Measurements from ENCODE around the gene PADI4.
A peak's percentile ranks its signal among the peaks of the same experiment; 100 is the strongest.

The PADI4 gene

DNA sequence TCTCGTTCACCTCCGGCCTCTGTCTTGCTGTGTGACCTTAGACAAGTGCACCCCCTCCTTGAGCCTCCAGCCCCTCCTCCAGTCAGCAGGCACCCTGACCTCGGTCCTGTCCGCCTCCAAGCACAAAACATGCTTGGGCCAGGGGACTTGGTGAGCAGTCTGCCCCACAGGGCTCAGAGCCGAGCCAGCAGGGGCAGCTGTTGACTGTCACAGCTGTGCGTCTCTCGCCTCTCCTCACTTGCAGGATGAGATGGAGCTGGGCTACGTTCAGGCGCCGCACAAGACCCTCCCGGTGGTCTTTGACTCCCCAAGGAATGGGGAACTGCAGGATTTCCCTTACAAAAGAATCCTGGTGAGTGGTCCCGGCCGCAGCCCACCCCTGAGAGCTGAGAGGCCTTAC, 34.9 kb upstream of the PADI4 start:
- H3K4me1 ChIP-seq (ENCODE audit: low read length), result no peaks in the 10 kb centered on the region
- TF ChIP-seq, protein P1, sequence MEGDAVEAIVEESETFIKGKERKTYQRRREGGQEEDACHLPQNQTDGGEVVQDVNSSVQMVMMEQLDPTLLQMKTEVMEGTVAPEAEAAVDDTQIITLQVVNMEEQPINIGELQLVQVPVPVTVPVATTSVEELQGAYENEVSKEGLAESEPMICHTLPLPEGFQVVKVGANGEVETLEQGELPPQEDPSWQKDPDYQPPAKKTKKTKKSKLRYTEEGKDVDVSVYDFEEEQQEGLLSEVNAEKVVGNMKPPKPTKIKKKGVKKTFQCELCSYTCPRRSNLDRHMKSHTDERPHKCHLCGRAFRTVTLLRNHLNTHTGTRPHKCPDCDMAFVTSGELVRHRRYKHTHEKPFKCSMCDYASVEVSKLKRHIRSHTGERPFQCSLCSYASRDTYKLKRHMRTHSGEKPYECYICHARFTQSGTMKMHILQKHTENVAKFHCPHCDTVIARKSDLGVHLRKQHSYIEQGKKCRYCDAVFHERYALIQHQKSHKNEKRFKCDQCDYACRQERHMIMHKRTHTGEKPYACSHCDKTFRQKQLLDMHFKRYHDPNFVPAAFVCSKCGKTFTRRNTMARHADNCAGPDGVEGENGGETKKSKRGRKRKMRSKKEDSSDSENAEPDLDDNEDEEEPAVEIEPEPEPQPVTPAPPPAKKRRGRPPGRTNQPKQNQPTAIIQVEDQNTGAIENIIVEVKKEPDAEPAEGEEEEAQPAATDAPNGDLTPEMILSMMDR (IDR thresholded peaks at IDR 0.05; ENCODE audit: low read depth, low read length), result no peak
- TF ChIP-seq EZH2phosphoT487 (IDR thresholded peaks at IDR 0.05; ENCODE audit: low read depth), result no peak
- H4K20me1 ChIP-seq (ENCODE audit: insufficient read depth, low read length), result no peaks in the 10 kb centered on the region
- no peak overlapping the region for H3K4me3 ChIP-seq (ENCODE audit: low read length)
- no peak overlapping the region for H3K4me2 ChIP-seq (ENCODE audit: low read length)
- H3K79me2 ChIP-seq (ENCODE audit: low read length), result no peaks in the 10 kb centered on the region
- H3K9me3 ChIP-seq (ENCODE audit: insufficient read depth, low read length), result no peaks in the 10 kb centered on the region
- no peak overlapping the region for H3K27ac ChIP-seq (ENCODE audit: low read length)
- no peaks in the 10 kb centered on the region for H3K36me3 ChIP-seq (replicated peaks; ENCODE audit: low read depth, low read length)
- H3K9ac ChIP-seq (ENCODE audit: low read length), result no peak overlapping the region
- H3K27me3 ChIP-seq (ENCODE audit: low read depth, low read length), result no peaks in the 10 kb centered on the region
- H2AFZ ChIP-seq (ENCODE audit: low read depth, low read length), result no peak overlapping the region

DNA sequence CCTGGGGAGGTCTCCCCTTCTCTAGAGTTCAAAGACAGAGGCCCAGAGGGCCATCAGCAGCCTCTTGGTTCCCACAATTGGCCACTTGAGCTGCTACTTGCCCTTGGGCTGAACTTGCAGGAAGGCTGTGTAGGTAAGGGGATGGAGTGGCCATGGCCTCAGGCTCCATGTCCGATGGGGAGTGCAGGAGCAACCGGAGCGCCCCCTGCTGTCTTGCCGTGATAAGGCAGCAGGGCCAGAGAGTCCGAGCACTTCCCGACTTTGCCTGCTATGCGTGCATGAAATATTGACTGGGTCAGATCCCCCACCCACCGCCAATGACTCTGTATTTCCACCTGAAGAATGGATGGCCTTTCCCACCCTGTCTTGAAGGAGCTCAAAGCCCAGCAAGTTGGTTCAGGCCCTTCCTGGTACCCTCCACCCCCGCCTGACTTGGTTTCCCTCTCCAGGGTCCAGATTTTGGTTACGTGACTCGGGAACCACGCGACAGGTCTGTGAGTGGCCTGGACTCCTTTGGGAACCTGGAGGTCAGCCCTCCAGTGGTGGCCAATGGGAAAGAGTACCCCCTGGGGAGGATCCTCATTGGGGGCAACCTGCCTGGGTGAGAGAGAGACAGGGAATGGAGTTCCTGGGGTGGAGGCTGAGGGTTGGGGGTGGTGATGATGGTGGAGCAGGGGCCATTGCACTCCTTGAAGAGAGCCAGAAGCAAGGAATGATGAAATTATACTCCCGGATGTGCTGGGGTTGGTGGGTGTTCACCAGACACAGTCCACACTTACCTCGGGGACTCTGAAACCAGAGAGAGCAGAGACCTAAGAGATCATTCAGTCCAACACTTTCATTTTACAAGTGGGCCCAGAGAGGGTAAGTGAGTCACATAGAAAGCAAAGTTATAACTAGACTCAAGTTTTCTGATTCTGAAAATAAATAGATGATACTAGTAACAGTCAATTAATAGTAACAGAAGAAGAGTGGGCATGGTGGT, 33.5 kb upstream of the PADI4 start:
- Histone ChIP-seq H3K27ac (ENCODE audit: low read length) (no peak overlapping the region), H3K4me1 (ENCODE audit: low read length) (no peaks in the 10 kb centered on the region), H3K9ac (ENCODE audit: low read length) (no peak overlapping the region), H3K79me2 (ENCODE audit: low read length) (no peaks in the 10 kb centered on the region), H3K4me2 (ENCODE audit: low read length) (no peak overlapping the region), H2AFZ (ENCODE audit: low read depth, low read length) (no peak overlapping the region; the same call in 1 of the 2 replicates), H3K9me3 (ENCODE audit: insufficient read depth, low read length) (no peaks in the 10 kb centered on the region), H4K20me1 (ENCODE audit: insufficient read depth, low read length) (no peaks in the 10 kb centered on the region), H3K27me3 (ENCODE audit: low read depth, low read length) (no peaks in the 10 kb centered on the region), H3K36me3 (replicated peaks; ENCODE audit: low read depth, low read length) (no peaks in the 10 kb centered on the region), H3K4me3 (ENCODE audit: low read length) (no peak overlapping the region)
- TF ChIP-seq, protein P1 (IDR thresholded peaks at IDR 0.05; ENCODE audit: low read depth, low read length), result peak; percentile 66
- no peak for TF ChIP-seq EZH2phosphoT487 (IDR thresholded peaks at IDR 0.05; ENCODE audit: low read depth)

DNA sequence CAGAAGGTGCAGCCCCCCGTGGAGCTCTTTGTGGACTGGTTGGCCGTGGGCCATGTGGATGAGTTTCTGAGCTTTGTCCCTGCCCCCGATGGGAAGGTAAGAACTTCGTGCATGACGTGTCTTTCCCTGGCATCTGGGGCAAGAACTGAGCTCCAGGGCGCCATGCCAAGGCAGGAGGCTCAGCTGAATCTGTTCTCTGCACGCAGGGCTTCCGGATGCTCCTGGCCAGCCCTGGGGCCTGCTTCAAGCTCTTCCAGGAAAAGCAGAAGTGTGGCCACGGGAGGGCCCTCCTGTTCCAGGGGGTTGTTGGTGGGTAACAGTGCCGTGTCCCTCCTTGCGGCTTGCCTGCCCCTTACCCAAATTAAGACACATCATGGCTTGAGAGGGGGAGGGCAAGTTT, 31.4 kb upstream of the PADI4 start:
- no peaks in the 10 kb centered on the region for H3K36me3 ChIP-seq (replicated peaks; ENCODE audit: low read depth, low read length)
- no peaks in the 10 kb centered on the region for H3K9me3 ChIP-seq (ENCODE audit: insufficient read depth, low read length)
- H4K20me1 ChIP-seq (ENCODE audit: insufficient read depth, low read length), result no peaks in the 10 kb centered on the region
- TF ChIP-seq, protein P1 (IDR thresholded peaks at IDR 0.05; ENCODE audit: low read depth, low read length), result no peak
- no peak for TF ChIP-seq EZH2phosphoT487 (IDR thresholded peaks at IDR 0.05; ENCODE audit: low read depth)
- no peak overlapping the region for H3K9ac ChIP-seq (ENCODE audit: low read length)
- no peak overlapping the region for H3K4me3 ChIP-seq (ENCODE audit: low read length)
- no peaks in the 10 kb centered on the region for H3K79me2 ChIP-seq (ENCODE audit: low read length)
- H3K4me2 ChIP-seq (ENCODE audit: low read length), result no peak overlapping the region
- no peak overlapping the region for H3K27ac ChIP-seq (ENCODE audit: low read length)
- H2AFZ ChIP-seq (ENCODE audit: low read depth, low read length), result no peak overlapping the region
- H3K4me1 ChIP-seq (ENCODE audit: low read length), result no peaks in the 10 kb centered on the region
- H3K27me3 ChIP-seq (ENCODE audit: low read depth, low read length), result no peaks in the 10 kb centered on the region

DNA sequence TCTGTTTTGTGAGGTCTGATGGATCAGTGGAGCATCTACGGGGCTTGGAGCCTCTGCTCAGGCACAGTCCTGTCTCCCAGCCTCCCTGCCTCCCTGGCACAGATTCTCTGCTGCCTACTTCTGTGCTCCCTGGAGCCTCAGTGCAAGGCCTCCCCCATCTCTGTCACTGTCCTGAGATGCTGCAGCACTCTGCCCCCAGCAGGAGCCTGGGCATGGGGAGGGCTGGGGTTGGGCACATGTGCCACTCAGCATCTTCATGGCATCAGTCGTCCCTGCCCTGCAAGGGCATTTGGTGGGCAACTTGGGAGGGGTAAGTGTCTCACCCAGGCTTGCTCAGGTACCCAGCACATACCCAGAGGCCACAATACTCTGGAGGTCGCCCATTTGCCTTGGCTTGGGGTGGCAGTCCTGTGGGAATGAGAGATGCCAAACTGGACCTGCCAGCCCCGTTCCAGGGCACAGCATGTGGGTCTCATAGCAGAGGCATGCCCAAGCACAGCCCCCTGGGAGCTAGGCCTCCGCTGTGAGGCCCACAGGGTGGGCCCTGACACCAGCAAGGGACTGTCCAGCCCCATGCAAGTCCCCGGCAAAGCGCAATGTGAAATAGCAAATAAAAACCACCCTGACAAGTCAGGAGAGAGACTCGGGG, 30.4 kb upstream of the PADI4 start:
- no peaks in the 10 kb centered on the region for H3K36me3 ChIP-seq (replicated peaks; ENCODE audit: low read depth, low read length)
- no peak overlapping the region for H3K9ac ChIP-seq (ENCODE audit: low read length)
- no peak overlapping the region for H3K27ac ChIP-seq (ENCODE audit: low read length)
- no peak for TF ChIP-seq EZH2phosphoT487 (IDR thresholded peaks at IDR 0.05; ENCODE audit: low read depth)
- TF ChIP-seq, protein P1 (IDR thresholded peaks at IDR 0.05; ENCODE audit: low read depth, low read length), result no peak
- H3K79me2 ChIP-seq (ENCODE audit: low read length), result no peaks in the 10 kb centered on the region
- no peak overlapping the region for H3K4me3 ChIP-seq (ENCODE audit: low read length)
- no peaks in the 10 kb centered on the region for H3K9me3 ChIP-seq (ENCODE audit: insufficient read depth, low read length)
- no peaks in the 10 kb centered on the region; the same call in 1 of the 2 replicates for H3K4me1 ChIP-seq (ENCODE audit: low read length)
- H3K27me3 ChIP-seq (ENCODE audit: low read depth, low read length), result no peaks in the 10 kb centered on the region
- no peak overlapping the region for H3K4me2 ChIP-seq (ENCODE audit: low read length)
- H4K20me1 ChIP-seq (ENCODE audit: insufficient read depth, low read length), result no peaks in the 10 kb centered on the region
- H2AFZ ChIP-seq (ENCODE audit: low read depth, low read length), result no peak overlapping the region
